Activated CD8-positive, alpha-beta memory T cell treated with anti-CD3 and anti-CD28 coated beads for 36 hours (primary cell): ENCODE results near the gene CLPSL2. TPM values are rescaled to one million over a fixed set of nuclear protein-coding genes. Genes with fewer than 3 reads are reported as not detected.

Experiments used
- CTCF ChIA-PET: fragments of 350-600 bp; sonication (Branson Sonifier 250); formaldehyde crosslinking; loops from one replicate; lab custom pipeline; 2021; ENCODE audit warnings: antibody characterized with exemption; lab: Charles Lee
- POLR2A ChIA-PET: fragments of 350-600 bp; sonication (Branson Sonifier 250); formaldehyde crosslinking; loops from one replicate; lab custom pipeline; 2021; ENCODE audit warnings: antibody characterized with exemption; lab: Charles Lee
- total RNA-seq, 2 experiments: library from RNA; stranded (reverse); gene quantifications; one replicate each; pipeline ENCODE4 v1.2.3, GENCODE V29; 2021

CLPSL2 gene
- total RNA-seq, 2 experiments from 2014 or later, result not detected

DNA sequence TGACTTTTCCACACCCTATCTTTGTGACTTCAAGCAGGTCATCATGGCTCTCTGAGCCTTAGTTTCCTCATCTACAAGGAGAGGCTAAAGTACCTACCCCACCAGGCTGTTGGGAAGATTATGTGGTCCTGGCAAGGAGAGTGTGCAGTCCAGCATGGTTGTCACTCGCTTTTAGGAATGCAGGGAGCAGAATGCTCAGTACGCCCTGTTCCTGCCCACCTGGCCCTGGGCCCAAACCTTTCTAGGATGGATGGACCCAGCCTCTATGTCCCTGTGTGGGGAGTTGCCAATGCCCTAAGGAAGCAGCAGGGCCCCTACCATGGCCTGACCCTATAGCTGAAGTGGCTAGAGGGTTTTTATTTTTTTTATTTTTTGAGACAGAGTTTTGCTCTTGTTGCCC is 2.0 kb downstream of the CLPSL2 start:
- CTCF ChIA-PET, result no interaction called here
- POLR2A ChIA-PET, result no interaction called here

DNA sequence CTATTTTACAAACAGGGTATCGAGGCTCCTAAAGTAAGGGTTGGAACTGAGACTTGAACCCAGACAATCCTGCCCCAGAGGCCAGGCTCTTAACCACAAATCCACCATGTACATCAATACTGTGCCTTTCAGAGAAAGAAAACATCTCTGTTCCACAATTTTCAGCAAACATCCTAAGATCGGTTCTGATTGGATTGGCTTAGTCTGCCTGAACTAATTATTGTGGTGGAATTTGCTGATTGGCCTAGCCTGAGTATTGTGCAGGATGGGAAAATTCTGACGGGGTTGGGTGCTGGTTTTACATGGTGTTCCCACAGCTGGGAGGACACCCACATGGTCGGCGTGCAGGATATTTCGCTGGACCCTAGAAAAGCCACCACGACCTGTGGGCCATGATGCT is 4.3 kb downstream of the CLPSL2 start, which contains the start of gene CLPSL1:
Gene CLPSL1 (plus strand): TSS at position 301 of the 400 bp plus-strand sequence. CDS start 92 bp downstream, at position 393.
- POLR2A ChIA-PET, result no interaction called here
- CTCF ChIA-PET, result no interaction called here

DNA sequence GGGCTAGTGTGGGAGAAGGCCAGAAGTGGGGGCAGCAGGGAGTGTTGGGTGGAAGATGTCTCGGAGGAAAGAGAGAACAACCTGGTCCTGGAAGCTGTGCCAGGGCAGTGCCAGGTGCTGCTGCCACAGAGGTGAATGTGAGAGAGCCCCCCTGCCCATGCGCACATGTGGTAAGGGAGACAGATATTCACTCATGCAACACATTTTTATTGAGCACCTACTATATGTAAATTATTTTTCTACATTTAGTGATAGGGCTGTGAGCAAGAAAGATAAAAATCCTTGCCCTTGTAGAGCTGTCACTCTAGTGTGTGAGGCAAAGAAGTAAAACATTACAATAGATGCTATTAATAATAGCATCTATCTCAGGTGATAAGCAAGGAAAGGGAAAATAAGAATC is 4.9 kb downstream of the CLPSL2 start:
- ChIA-PET POLR2A (no interaction called here), CTCF (no interaction called here)

DNA sequence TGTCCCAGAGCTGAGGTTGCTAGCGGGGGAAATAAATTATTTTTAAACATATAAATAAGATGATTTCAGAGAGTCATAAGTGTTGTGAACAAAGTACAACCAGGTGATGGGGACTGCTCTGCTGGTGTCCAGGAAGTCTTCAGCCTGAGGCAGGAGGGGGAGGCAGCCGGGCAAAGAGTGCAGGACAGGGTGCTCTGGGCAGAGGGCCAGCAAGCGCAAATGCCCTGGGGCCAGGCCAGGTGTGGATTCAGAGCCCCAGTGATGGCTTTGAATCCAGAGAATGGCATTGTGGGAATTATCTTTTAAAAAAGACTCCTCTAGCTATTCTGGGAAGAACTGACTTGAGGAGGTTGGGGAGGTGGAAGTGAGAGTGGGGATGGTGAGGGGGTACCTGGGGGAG is 6.0 kb downstream of the CLPSL2 start:
- POLR2A ChIA-PET, result no interaction called here
- CTCF ChIA-PET, result no interaction called here

DNA sequence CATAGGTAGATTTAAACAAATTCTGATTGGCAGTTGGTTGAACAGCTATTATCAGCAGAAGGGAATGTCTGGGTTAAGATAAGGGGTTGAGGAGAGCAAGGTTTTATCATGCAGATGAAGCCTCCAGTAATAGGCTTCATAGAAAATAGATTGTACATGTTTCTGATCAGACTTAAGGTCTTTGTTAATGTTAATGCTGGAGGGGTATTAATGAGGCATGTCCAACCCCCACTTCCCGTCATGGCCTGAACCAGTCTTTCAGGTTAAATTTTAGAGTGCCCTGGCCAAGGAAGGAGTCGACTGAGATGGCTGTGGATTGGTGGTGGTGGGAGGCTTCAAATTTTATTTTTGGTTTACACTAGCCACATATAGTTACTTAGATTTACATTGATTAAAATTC is 7.8 kb downstream of the CLPSL2 start:
- POLR2A ChIA-PET, result no interaction called here

GRCh38 chr6:35786272-35786671 is 9.9 kb downstream of the CLPSL2 start:
- CTCF ChIA-PET, result no interaction called here

More for the DNA sequence above, 7.8 kb downstream of the CLPSL2 start:
- CTCF ChIA-PET, result interaction anchor here (0.7 kb wide), 1 partner anchor 74 kb away, joined by 4 read pairs; no protein-coding TSS in a partner anchor

DNA sequence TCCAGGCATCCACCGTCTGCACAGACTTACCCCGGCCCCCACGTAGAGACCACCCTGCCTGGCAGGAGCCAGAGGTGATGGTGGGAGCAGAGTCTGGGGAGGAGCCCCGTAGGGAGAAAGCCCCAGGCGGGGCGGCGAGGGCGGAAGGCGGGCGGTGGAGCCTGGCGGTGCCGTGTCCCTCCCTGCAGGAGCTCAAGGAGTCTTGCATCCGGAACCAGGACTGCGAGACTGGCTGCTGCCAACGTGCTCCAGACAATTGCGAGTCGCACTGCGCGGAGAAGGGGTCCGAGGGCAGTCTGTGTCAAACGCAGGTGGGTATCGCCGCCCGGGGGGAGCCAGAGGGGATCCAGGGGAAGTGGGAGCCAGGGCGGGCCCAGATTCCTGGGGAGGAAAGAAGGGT is 10.4 kb downstream of the CLPSL2 start:
- POLR2A ChIA-PET, result no interaction called here
- CTCF ChIA-PET, result no interaction called here

More at GRCh38 chr6:35786272-35786671, 9.9 kb downstream of the CLPSL2 start:
- POLR2A ChIA-PET, result no interaction called here

GRCh38 chr6:35787266-35788218 is 11.1 kb downstream of the CLPSL2 start:
- ChIA-PET CTCF (interaction anchor here (0.6 kb wide), 1 partner anchor 225 kb away, joined by 3 read pairs; no protein-coding TSS in a partner anchor), POLR2A (no interaction called here)

DNA sequence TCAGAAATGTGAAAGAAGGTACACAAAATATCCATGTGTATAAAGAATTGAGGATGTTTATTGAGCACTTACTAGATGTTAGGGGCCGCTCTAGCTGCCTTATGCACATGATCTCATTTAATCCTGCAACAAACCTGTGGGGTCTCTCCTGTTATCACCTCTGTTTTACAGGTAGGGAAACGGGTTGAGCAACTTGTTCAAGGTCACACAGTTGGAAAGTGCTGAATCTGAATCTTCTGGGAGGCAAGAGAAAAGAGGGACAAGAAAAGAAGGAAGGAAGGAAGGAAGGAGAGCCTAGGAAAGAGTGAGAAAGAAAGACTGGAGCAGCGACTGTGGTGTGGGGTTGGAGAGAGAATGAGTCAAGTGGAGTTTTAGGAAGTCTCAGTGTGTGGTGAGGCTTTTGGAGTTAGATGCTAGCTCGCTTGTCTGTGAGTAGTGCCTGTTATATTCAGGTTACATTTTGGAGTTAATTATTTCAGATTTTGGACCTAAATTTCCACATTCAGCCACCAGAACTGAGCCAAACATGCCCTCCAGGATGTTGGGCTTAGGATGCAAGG is 12.1 kb downstream of the CLPSL2 start:
- ChIA-PET POLR2A (no interaction called here), CTCF (no interaction called here)

DNA sequence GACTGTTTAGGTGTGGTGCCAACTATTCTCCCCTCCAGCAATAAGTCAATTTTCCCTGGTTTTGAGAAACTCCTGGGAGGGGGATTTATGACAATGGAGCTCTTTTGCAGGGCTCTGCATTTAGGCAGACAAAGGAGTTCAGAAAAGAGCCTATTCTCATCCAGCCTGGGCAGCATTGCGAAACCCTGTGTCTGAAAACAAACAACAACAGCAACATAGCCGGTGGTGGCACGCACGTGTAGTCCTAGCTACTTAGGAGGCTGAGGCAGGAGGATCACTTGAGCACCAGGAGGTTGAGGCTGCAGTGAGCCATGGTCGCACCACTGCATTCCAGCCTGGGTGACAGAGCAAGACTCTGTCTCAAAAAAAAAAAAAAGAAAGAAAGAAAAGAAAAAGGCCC is 14.3 kb downstream of the CLPSL2 start:
- POLR2A ChIA-PET, result no interaction called here
- CTCF ChIA-PET, result no interaction called here

DNA sequence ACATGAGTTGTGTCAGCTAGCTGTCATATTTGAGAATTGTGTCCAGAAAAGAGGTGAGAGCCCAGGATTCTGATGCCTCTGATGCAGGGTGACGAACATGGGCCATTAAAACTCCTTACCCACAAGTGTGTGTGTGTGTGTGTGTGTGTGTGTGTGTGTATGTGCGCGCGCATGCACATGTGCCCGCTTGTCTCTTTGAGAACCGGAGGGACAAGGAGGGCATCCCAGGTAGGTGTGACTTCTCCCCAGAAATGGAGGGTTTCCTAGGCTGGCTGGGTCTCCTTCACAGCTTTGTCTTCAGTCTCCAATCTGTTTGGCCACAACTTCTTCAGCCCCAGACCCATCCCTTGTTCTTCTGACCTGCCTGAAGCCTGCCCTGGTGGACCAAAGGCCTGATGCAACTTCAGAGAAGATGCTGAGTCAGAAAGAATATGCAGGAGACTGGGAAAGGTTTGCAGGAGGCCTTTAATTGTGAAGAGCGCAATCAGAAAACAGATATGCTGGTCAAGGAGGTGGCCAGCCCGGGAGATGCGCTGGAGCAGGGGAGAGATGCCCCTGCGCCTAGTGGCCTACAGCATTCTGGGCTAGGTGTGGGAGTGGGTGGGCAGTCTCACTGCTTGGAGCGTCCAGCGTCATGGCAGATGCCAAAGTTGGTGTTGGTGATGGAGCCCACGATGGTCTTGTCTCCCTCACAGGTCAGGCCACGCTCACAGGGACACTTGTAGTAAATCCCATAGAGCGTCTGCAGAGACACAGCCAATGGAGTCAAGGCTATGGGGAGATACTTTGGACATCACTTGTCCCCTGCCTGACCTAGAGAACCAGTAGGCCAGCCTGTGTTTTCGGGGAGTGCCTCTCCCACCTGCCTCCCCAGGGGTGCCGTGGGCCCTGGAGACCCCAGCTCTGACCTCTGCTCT is 18.4 kb downstream of the CLPSL2 start:
- POLR2A ChIA-PET, result no interaction called here
- CTCF ChIA-PET, result no interaction called here

DNA sequence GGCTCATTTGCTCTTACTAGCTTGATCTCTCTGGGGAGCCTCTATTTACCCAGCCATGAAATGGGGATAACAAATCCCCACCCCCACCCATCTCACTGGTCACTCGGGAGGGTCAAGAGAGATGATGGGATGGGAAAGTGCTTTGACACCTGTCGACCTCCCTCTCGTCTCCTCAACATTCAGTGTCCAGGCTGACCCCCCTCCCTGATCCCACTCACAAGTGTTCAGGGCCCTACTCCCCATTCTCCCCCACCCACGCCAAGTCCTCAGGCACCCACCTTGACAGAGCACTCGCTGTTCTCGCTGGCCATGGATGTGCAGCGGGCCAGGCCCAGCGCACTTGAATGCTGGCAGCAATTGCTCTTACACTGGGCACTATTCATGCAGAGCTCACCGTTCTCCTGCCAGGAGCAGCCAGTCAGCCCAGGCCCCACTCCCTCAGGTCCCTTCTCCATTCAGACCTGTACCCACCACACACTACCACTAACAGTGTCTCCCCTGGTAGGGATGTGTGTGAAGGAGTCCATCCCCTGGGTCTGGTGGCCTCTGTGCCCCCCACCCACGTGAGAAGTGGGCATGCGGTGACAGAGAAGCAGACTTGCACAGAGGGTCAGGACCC is 19.2 kb downstream of the CLPSL2 start:
- ChIA-PET CTCF (no interaction called here), POLR2A (no interaction called here)

DNA sequence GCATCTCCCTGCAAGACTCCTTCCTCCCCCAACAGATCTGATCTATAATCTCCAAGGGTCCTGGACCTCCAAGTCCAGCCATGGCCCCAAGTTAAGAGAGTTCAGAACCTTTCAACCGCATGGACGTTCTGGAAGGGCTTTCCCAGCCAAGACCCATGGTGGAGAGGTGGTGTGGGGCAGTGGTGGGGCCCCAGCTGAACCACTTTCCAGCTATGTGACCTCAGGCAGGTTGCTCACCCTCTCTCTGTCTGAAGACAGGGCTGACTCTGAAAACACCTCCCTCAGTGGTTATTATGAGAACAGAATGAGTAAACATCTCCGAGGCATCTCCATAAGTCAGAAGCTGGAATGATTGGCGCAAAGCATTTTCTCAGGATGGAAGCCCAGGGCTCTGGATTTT is 19.8 kb downstream of the CLPSL2 start:
- ChIA-PET POLR2A (no interaction called here), CTCF (no interaction called here)

- ChIA-PET CTCF (no interaction called here), POLR2A (no interaction called here)
Observed at GRCh38 chr6:35797837-35798526, 21.6 kb downstream of the CLPSL2 start.

GRCh38 chr6:35798706-35799105 is 22.3 kb downstream of the CLPSL2 start:
- ChIA-PET POLR2A (no interaction called here), CTCF (no interaction called here)

DNA sequence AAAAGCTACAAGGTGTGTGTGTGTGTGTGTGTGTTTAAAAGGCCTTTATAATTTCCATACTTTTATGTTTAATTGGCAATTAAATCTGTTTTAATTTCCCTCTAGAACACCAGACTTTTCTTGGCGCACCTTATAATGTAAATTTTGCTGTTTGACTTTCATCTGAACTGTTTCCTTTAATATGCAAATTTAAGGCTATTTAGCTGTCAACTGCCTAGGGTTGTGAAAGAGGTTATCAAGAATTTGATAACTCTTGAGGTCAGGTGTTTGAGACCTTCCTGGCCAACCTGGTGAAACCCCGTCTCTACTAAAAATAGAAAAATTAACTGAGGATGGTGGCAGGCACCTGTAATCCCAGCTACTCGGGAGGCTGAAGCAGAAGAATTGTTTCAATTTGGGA is 24.8 kb downstream of the CLPSL2 start:
- POLR2A ChIA-PET, result no interaction called here
- CTCF ChIA-PET, result no interaction called here

DNA sequence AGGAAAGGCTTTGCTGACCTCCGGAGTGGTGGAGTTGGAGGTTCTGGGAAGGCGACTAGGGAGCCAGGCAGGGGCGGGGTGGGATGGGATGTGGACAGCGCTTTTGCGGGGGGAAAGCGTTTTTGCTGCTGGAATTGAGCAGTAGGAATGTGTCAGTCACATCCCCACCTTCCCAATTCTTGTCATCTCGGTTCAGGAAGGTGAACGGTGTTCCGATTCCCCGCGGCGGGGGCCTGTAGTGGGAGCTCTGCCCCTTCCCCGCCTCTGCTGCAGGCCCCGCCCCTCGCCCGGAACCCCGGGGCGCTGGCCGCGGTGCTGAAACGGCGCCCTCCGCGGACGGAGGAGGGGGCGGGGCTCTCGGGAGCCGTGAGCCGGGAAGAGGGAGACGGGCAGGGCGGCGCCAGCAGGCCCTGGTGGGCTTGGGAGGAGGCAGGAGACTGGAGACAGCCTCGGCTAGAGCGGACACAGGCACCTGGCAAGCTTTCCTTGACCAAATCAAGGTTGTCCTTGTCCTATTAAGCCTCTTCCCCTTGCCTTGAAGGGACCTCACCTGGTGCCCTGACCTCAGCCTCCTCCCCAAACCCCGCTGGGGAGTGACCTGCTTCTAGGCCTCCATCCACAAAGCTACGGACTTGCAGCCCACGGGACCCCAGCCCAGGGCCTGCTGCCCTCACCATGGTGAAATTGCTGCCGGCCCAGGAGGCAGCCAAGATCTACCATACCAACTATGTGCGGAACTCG is 28.8 kb downstream of the CLPSL2 start, which contains the start of gene LHFPL5:
Gene LHFPL5 (plus strand): TSS at position 357 of the 741 bp plus-strand sequence. CDS start 319 bp downstream, at position 676.
- ChIA-PET POLR2A (no interaction called here), CTCF (no interaction called here)

GRCh38 chr6:35808688-35809087 is 32.3 kb downstream of the CLPSL2 start:
- CTCF ChIA-PET, result no interaction called here

More at GRCh38 chr6:35808688-35809087, 32.3 kb downstream of the CLPSL2 start:
- POLR2A ChIA-PET, result no interaction called here
